ENCODE results near the gene AIF1L. TPM values are rescaled to one million over a fixed set of nuclear protein-coding genes. Genes with fewer than 3 reads are reported as not detected.
"Not testable (repeated sequence)": the region's sequence is repeated elsewhere in the genome, so short reads cannot be mapped to it uniquely, and the experiment has no call there.

Gene AIF1L
- polyA plus RNA-seq, 3 donors, result not detected

- H3K36me3 Mint-ChIP-seq, result peaks cover 0 to 4% of the 10 kb centered on the region in 2 donors
- Histone ChIP-seq H3K27ac (ENCODE audit: low read depth in 1 of 2, low read length in 2 of 2) (no peak overlapping the region), H4K20me1 (ENCODE audit: insufficient read depth, low read length) (no peaks in the 10 kb centered on the region), H3K4me2 (replicated peaks; ENCODE audit: extremely low read depth, low read length, poor library complexity, severe bottlenecking) (no peak overlapping the region), H2AFZ (ENCODE audit: insufficient read depth, low read depth, low read length, poor library complexity, severe bottlenecking) (no peak overlapping the region), H3K27me3 (ENCODE audit: control insufficient read depth in 2 of 2, insufficient read depth in 2 of 2, low read length in 2 of 2) (peaks cover 10 to 37% of the 10 kb centered on the region in 2 donors), H3K4me3 (replicated peaks in 1 of 3; ENCODE audit: low read depth in 2 of 3, low read length in 3 of 3) (no peak overlapping the region), H3K79me2 (ENCODE audit: insufficient read depth, low read length) (no peaks in the 10 kb centered on the region), H3K9me3 (replicated peaks in 1 of 2; ENCODE audit: control insufficient read depth in 1 of 2, insufficient read depth in 1 of 2, low read length in 2 of 2) (peaks cover 0 to 5% of the 10 kb centered on the region in 2 donors), H3K36me3 (replicated peaks in 1 of 2; ENCODE audit: control insufficient read depth in 1 of 2, insufficient read depth in 2 of 2, low read length in 2 of 2) (no peaks in the 10 kb centered on the region), H3K9ac (ENCODE audit: insufficient read depth, low read length, poor library complexity, severe bottlenecking) (no peak overlapping the region), H3K4me1 (ENCODE audit: control insufficient read depth in 1 of 2, insufficient read depth in 2 of 2, low read length in 2 of 2) (peaks cover 4 to 6% of the 10 kb centered on the region in 2 donors)
- peaks cover 8% of the 10 kb centered on the region for H3K4me1 Mint-ChIP-seq
- H3K4me3 Mint-ChIP-seq, result no peak overlapping the region
- no peak overlapping the region for H3K27ac Mint-ChIP-seq
- intact Hi-C loops (cut with micrococcal nuclease), result no loop called here
- TF ChIP-seq, protein P1, sequence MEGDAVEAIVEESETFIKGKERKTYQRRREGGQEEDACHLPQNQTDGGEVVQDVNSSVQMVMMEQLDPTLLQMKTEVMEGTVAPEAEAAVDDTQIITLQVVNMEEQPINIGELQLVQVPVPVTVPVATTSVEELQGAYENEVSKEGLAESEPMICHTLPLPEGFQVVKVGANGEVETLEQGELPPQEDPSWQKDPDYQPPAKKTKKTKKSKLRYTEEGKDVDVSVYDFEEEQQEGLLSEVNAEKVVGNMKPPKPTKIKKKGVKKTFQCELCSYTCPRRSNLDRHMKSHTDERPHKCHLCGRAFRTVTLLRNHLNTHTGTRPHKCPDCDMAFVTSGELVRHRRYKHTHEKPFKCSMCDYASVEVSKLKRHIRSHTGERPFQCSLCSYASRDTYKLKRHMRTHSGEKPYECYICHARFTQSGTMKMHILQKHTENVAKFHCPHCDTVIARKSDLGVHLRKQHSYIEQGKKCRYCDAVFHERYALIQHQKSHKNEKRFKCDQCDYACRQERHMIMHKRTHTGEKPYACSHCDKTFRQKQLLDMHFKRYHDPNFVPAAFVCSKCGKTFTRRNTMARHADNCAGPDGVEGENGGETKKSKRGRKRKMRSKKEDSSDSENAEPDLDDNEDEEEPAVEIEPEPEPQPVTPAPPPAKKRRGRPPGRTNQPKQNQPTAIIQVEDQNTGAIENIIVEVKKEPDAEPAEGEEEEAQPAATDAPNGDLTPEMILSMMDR (IDR thresholded peaks at IDR 0.05), result no peak
- no peak for DNase-seq
- 91% methylated on average over 10 of the region's 13 CpGs for WGBS (ENCODE audit: insufficient coverage)
- H3K27me3 Mint-ChIP-seq (ENCODE audit: low read depth in 3 of 3), result peaks cover 34 to 44% (median 41%) of the 10 kb centered on the region in 3 donors
- H3K9me3 Mint-ChIP-seq, result peaks cover 0 to 7% (median 0%) of the 10 kb centered on the region in 7 donors
Observed at GRCh38 chr9:131098391-131099101, 2.2 kb downstream of the AIF1L start.

DNA sequence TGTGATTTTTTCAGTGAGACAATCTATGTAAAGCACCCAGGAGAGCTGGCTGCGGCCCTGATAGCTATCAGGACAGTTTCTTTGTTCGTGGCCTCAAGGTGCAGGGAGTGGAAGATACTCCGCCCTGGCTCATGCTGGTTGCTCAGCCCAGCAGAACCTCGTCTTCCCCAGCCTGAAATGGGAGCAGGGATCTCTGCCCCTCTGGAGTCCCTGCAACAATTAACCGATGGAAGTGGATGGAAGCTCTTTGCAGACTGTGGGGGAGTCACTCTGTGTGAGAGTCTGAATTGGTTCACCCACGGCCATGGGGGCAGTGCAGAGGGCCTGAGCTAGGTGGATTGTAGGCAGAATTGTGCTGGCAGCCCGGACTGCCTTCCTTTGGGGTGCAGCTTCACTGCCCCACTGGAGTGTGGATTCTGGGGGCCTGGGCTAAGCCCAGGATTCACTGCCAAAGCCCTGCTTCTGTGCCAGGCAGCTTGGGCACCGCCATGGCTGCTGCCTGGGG is 2.8 kb downstream of the AIF1L start:
- H3K27me3 Mint-ChIP-seq (ENCODE audit: low read depth in 3 of 3), result peaks cover 34 to 42% (median 39%) of the 10 kb centered on the region in 3 donors
- Histone ChIP-seq H3K27me3 (ENCODE audit: control insufficient read depth in 2 of 2, insufficient read depth in 2 of 2, low read length in 2 of 2) (peaks cover 10 to 37% of the 10 kb centered on the region in 2 donors), H3K4me3 (replicated peaks in 1 of 3; ENCODE audit: low read depth in 2 of 3, low read length in 3 of 3) (no peak overlapping the region), H2AFZ (ENCODE audit: insufficient read depth, low read depth, low read length, poor library complexity, severe bottlenecking) (no peak overlapping the region), H3K9me3 (replicated peaks in 1 of 2; ENCODE audit: control insufficient read depth in 1 of 2, insufficient read depth in 1 of 2, low read length in 2 of 2) (peaks cover 0 to 5% of the 10 kb centered on the region in 2 donors), H3K4me1 (ENCODE audit: control insufficient read depth in 1 of 2, insufficient read depth in 2 of 2, low read length in 2 of 2) (peaks cover 4 to 6% of the 10 kb centered on the region in 2 donors), H3K4me2 (replicated peaks; ENCODE audit: extremely low read depth, low read length, poor library complexity, severe bottlenecking) (no peak overlapping the region), H3K9ac (ENCODE audit: insufficient read depth, low read length, poor library complexity, severe bottlenecking) (no peak overlapping the region), H4K20me1 (ENCODE audit: insufficient read depth, low read length) (no peaks in the 10 kb centered on the region), H3K79me2 (ENCODE audit: insufficient read depth, low read length) (no peaks in the 10 kb centered on the region), H3K36me3 (replicated peaks in 1 of 2; ENCODE audit: control insufficient read depth in 1 of 2, insufficient read depth in 2 of 2, low read length in 2 of 2) (no peaks in the 10 kb centered on the region), H3K27ac (ENCODE audit: low read depth in 1 of 2, low read length in 2 of 2) (no peak overlapping the region)
- no peak for DNase-seq
- peaks cover 8% of the 10 kb centered on the region for H3K4me1 Mint-ChIP-seq
- TF ChIP-seq, protein P1 (IDR thresholded peaks at IDR 0.05), result no peak
- H3K36me3 Mint-ChIP-seq, result peaks cover 0 to 4% of the 10 kb centered on the region in 2 donors
- peaks cover 0 to 7% (median 0%) of the 10 kb centered on the region in 7 donors for H3K9me3 Mint-ChIP-seq
- WGBS (ENCODE audit: insufficient coverage), result 95% methylated on average over 8 of the region's 8 CpGs
- H3K27ac Mint-ChIP-seq, result no peak overlapping the region
- intact Hi-C loops (cut with micrococcal nuclease), result no loop called here
- no peak overlapping the region for H3K4me3 Mint-ChIP-seq

DNA sequence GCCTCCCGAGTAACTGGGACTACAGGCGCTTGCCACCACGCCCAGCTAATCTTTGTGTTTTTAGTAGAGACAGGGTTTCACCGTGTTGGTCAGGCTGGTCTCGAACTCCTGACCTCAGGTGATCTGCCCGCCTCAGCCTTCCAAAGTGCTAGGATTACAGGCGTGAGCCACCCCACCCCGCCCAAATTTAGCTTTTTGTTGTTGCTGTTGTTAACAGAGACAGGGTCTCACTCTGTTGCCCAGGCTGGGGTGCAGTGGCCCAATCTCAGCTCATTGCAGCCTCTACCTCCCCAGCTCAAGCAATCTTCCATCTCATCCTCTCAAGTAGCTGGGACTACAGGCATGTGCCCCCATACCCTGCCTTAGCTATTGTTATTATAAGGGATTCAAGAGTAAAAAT is 3.5 kb downstream of the AIF1L start:
- H3K4me1 ChIP-seq (ENCODE audit: control insufficient read depth in 1 of 2, insufficient read depth in 2 of 2, low read length in 2 of 2); H3K9me3 Mint-ChIP-seq; H3K9me3 ChIP-seq (replicated peaks in 1 of 2; ENCODE audit: control insufficient read depth in 1 of 2, insufficient read depth in 1 of 2, low read length in 2 of 2): not testable (repeated sequence)

More for the DNA sequence above, 3.5 kb downstream of the AIF1L start:
- H3K36me3 ChIP-seq (replicated peaks in 1 of 2; ENCODE audit: control insufficient read depth in 1 of 2, insufficient read depth in 2 of 2, low read length in 2 of 2); H3K27ac ChIP-seq (ENCODE audit: low read depth in 1 of 2, low read length in 2 of 2); H3K79me2 ChIP-seq (ENCODE audit: insufficient read depth, low read length); H3K4me3 Mint-ChIP-seq; intact Hi-C loops (cut with micrococcal nuclease); DNase-seq; H4K20me1 ChIP-seq (ENCODE audit: insufficient read depth, low read length); H3K4me1 Mint-ChIP-seq; H3K36me3 Mint-ChIP-seq; H3K4me3 ChIP-seq (replicated peaks in 1 of 3; ENCODE audit: low read depth in 2 of 3, low read length in 3 of 3); H3K4me2 ChIP-seq (replicated peaks; ENCODE audit: extremely low read depth, low read length, poor library complexity, severe bottlenecking); H3K27ac Mint-ChIP-seq; H3K9ac ChIP-seq (ENCODE audit: insufficient read depth, low read length, poor library complexity, severe bottlenecking); H2AFZ ChIP-seq (ENCODE audit: insufficient read depth, low read depth, low read length, poor library complexity, severe bottlenecking): not testable (repeated sequence)
- WGBS (ENCODE audit: insufficient coverage), result 97% methylated on average over 5 of the region's 8 CpGs
- H3K27me3 Mint-ChIP-seq (ENCODE audit: low read depth in 3 of 3), result peaks cover 30 to 36% (median 33%) of the 10 kb centered on the region in 3 donors
- peaks cover 10 to 33% of the 10 kb centered on the region in 2 donors for H3K27me3 ChIP-seq (ENCODE audit: control insufficient read depth in 2 of 2, insufficient read depth in 2 of 2, low read length in 2 of 2)
